Raji (cell line): ENCODE measurements around the gene SDCCAG8.

Experiments
- POLR2A ChIP-seq: IDR thresholded peaks from 2 replicates; pipeline ENCODE4 v1.6.1; 2011; ENCODE audit warnings: low read depth, low read length, control low read depth; ENCODE audit not compliant: insufficient read depth

The SDCCAG8 gene

GRCh38 chr1:243335292-243335691, 79.5 kb downstream of the SDCCAG8 start:
- no peak for TF ChIP-seq POLR2A

GRCh38 chr1:243336163-243336562, 80.3 kb downstream of the SDCCAG8 start:
- TF ChIP-seq POLR2A: no peak

- TF ChIP-seq POLR2A: no peak
Observed at GRCh38 chr1:243341074-243341473, 85.2 kb downstream of the SDCCAG8 start.

- TF ChIP-seq POLR2A: no peak
Observed at GRCh38 chr1:243343970-243344937, 88.4 kb downstream of the SDCCAG8 start.

- TF ChIP-seq POLR2A: no peak
Observed at GRCh38 chr1:243345205-243345604, 89.4 kb downstream of the SDCCAG8 start.

GRCh38 chr1:243346016-243346415, 90.2 kb downstream of the SDCCAG8 start:
- TF ChIP-seq POLR2A: no peak

- no peak for TF ChIP-seq POLR2A
Observed at GRCh38 chr1:243346468-243346867, 90.6 kb downstream of the SDCCAG8 start.

- no peak for TF ChIP-seq POLR2A
Observed at GRCh38 chr1:243348331-243348730, 92.5 kb downstream of the SDCCAG8 start.

- TF ChIP-seq POLR2A: no peak
Observed at GRCh38 chr1:243349128-243349527, 93.3 kb downstream of the SDCCAG8 start.

GRCh38 chr1:243351337-243351736, 95.5 kb downstream of the SDCCAG8 start:
- TF ChIP-seq POLR2A: no peak

- no peak for TF ChIP-seq POLR2A
Observed at GRCh38 chr1:243354511-243355153, 98.8 kb downstream of the SDCCAG8 start.

- no peak for TF ChIP-seq POLR2A
Observed at GRCh38 chr1:243363832-243364231, 108.0 kb downstream of the SDCCAG8 start.

GRCh38 chr1:243364330-243364729, 108.5 kb downstream of the SDCCAG8 start:
- TF ChIP-seq POLR2A: no peak

GRCh38 chr1:243364866-243365265, 109.0 kb downstream of the SDCCAG8 start:
- no peak for TF ChIP-seq POLR2A

GRCh38 chr1:243367314-243367713, 111.5 kb downstream of the SDCCAG8 start:
- no peak for TF ChIP-seq POLR2A

GRCh38 chr1:243374412-243374811, 118.6 kb downstream of the SDCCAG8 start:
- TF ChIP-seq POLR2A: no peak

GRCh38 chr1:243375596-243375995, 119.8 kb downstream of the SDCCAG8 start:
- no peak for TF ChIP-seq POLR2A

GRCh38 chr1:243378669-243379068, 122.8 kb downstream of the SDCCAG8 start:
- TF ChIP-seq POLR2A: no peak
